Measurements from ENCODE around the gene HADHA.

HADHA gene

GRCh38 chr2:26230806-26231205, 13.6 kb downstream of the HADHA start:
- H3K27ac Mint-ChIP-seq: no peak overlapping the region
- no peak for DNase-seq
- CTCF ChIA-PET: no interaction called here

GRCh38 chr2:26229595-26229994, 14.8 kb downstream of the HADHA start:
- H3K27me3 Mint-ChIP-seq: no peaks in the 10 kb centered on the region
- H3K4me1 Mint-ChIP-seq: no peaks in the 10 kb centered on the region
- peaks cover 2% of the 10 kb centered on the region for H3K9me3 Mint-ChIP-seq
- CTCF ChIA-PET: no interaction called here
- H3K36me3 Mint-ChIP-seq: peaks cover 63% of the 10 kb centered on the region
- no peak overlapping the region for H3K4me3 Mint-ChIP-seq
- DNase-seq: no peak
- no peak overlapping the region for H3K27ac Mint-ChIP-seq

More at GRCh38 chr2:26230806-26231205, 13.6 kb downstream of the HADHA start:
- Mint-ChIP-seq H3K27me3 (no peaks in the 10 kb centered on the region), H3K9me3 (peaks cover 2% of the 10 kb centered on the region), H3K36me3 (peaks cover 64% of the 10 kb centered on the region), H3K4me1 (no peaks in the 10 kb centered on the region), H3K4me3 (no peak overlapping the region)

- DNase-seq: no peak
- no peak overlapping the region for H3K4me3 Mint-ChIP-seq
- no peak overlapping the region for H3K27ac Mint-ChIP-seq
- CTCF ChIA-PET: no interaction called here
- H3K27me3 Mint-ChIP-seq: no peaks in the 10 kb centered on the region
- H3K36me3 Mint-ChIP-seq: peaks cover 47% of the 10 kb centered on the region
- H3K9me3 Mint-ChIP-seq: peaks cover 2% of the 10 kb centered on the region
- no peaks in the 10 kb centered on the region for H3K4me1 Mint-ChIP-seq
Observed at GRCh38 chr2:26224095-26224494, 20.3 kb downstream of the HADHA start.

GRCh38 chr2:26223018-26223417, 21.4 kb downstream of the HADHA start:
- no peak for DNase-seq
- CTCF ChIA-PET: interaction anchor here (0.6 kb wide), 1 partner anchor 199 kb away, joined by 3 read pairs; no protein-coding TSS in a partner anchor
- Mint-ChIP-seq H3K4me1 (no peaks in the 10 kb centered on the region), H3K36me3 (peaks cover 43% of the 10 kb centered on the region), H3K27ac (no peak overlapping the region), H3K9me3 (peaks cover 2% of the 10 kb centered on the region), H3K27me3 (no peaks in the 10 kb centered on the region), H3K4me3 (no peak overlapping the region)

GRCh38 chr2:26217720-26218119, 26.7 kb downstream of the HADHA start:
- H3K4me1 Mint-ChIP-seq: no peaks in the 10 kb centered on the region
- no peak overlapping the region for H3K27ac Mint-ChIP-seq
- H3K4me3 Mint-ChIP-seq: no peak overlapping the region
- peaks cover 53% of the 10 kb centered on the region for H3K36me3 Mint-ChIP-seq
- no peak for DNase-seq
- CTCF ChIA-PET: interaction anchor here (0.6 kb wide), 1 partner anchor 192 kb away, joined by 3 read pairs; no protein-coding TSS in a partner anchor
- no peaks in the 10 kb centered on the region for H3K27me3 Mint-ChIP-seq
- H3K9me3 Mint-ChIP-seq: no peaks in the 10 kb centered on the region

- CTCF ChIA-PET: interaction anchor here (0.7 kb wide), 1 partner anchor 650 kb away, joined by 3 read pairs; no protein-coding TSS in a partner anchor
- H3K27me3 Mint-ChIP-seq: no peaks in the 10 kb centered on the region
- peaks cover 59% of the 10 kb centered on the region for H3K36me3 Mint-ChIP-seq
- no peaks in the 10 kb centered on the region for H3K9me3 Mint-ChIP-seq
- DNase-seq: no peak
- H3K4me3 Mint-ChIP-seq: no peak overlapping the region
- H3K4me1 Mint-ChIP-seq: no peaks in the 10 kb centered on the region
- H3K27ac Mint-ChIP-seq: no peak overlapping the region
Observed at GRCh38 chr2:26216587-26216986, 27.8 kb downstream of the HADHA start.

- no peaks in the 10 kb centered on the region for H3K9me3 Mint-ChIP-seq
- H3K4me1 Mint-ChIP-seq: no peaks in the 10 kb centered on the region
- no peak overlapping the region for H3K4me3 Mint-ChIP-seq
- CTCF ChIA-PET: no interaction called here
- peaks cover 61% of the 10 kb centered on the region for H3K36me3 Mint-ChIP-seq
- H3K27me3 Mint-ChIP-seq: no peaks in the 10 kb centered on the region
- DNase-seq: no peak
- H3K27ac Mint-ChIP-seq: no peak overlapping the region
Observed at GRCh38 chr2:26215833-26216232, 28.6 kb downstream of the HADHA start.

GRCh38 chr2:26214759-26215158, 29.7 kb downstream of the HADHA start:
- CTCF ChIA-PET: no interaction called here
- Mint-ChIP-seq H3K4me3 (no peak overlapping the region), H3K27ac (no peak overlapping the region), H3K27me3 (no peaks in the 10 kb centered on the region), H3K4me1 (no peaks in the 10 kb centered on the region), H3K9me3 (no peaks in the 10 kb centered on the region), H3K36me3 (peaks cover 58% of the 10 kb centered on the region)
- no peak for DNase-seq

GRCh38 chr2:26212011-26212410, 32.4 kb downstream of the HADHA start:
- CTCF ChIA-PET: interaction anchor here (1.3 kb wide), 1 partner anchor 220 kb away, joined by 3 read pairs; no protein-coding TSS in a partner anchor
- Mint-ChIP-seq H3K27me3 (no peaks in the 10 kb centered on the region), H3K9me3 (no peaks in the 10 kb centered on the region), H3K36me3 (peaks cover 45% of the 10 kb centered on the region), H3K4me1 (no peaks in the 10 kb centered on the region), H3K4me3 (no peak overlapping the region), H3K27ac (no peak overlapping the region)
- DNase-seq: no peak

- Mint-ChIP-seq H3K27ac (no peak overlapping the region), H3K36me3 (peaks cover 35% of the 10 kb centered on the region), H3K4me3 (no peak overlapping the region), H3K27me3 (no peaks in the 10 kb centered on the region), H3K4me1 (no peaks in the 10 kb centered on the region), H3K9me3 (no peaks in the 10 kb centered on the region)
- CTCF ChIA-PET: no interaction called here
- no peak for DNase-seq
Observed at GRCh38 chr2:26203906-26204305, 40.5 kb downstream of the HADHA start.

GRCh38 chr2:26202981-26203490, 41.4 kb downstream of the HADHA start:
- CTCF ChIA-PET: no interaction called here
- Mint-ChIP-seq H3K27me3 (no peaks in the 10 kb centered on the region), H3K4me1 (no peaks in the 10 kb centered on the region), H3K36me3 (peaks cover 40% of the 10 kb centered on the region), H3K4me3 (no peak overlapping the region), H3K9me3 (no peaks in the 10 kb centered on the region), H3K27ac (no peak overlapping the region)
- DNase-seq: no peak

- Mint-ChIP-seq H3K27ac (no peak overlapping the region), H3K27me3 (no peaks in the 10 kb centered on the region), H3K36me3 (peaks cover 62% of the 10 kb centered on the region), H3K4me1 (no peaks in the 10 kb centered on the region), H3K4me3 (no peak overlapping the region), H3K9me3 (no peaks in the 10 kb centered on the region)
- CTCF ChIA-PET: interaction anchor here (0.6 kb wide), 1 partner anchor 67 kb away, joined by 4 read pairs; no protein-coding TSS in a partner anchor
- no peak for DNase-seq
Observed at GRCh38 chr2:26197516-26197915, 46.9 kb downstream of the HADHA start.

GRCh38 chr2:26196683-26197418, 47.6 kb downstream of the HADHA start:
- Mint-ChIP-seq H3K9me3 (no peaks in the 10 kb centered on the region), H3K36me3 (peaks cover 58% of the 10 kb centered on the region), H3K27ac (no peak overlapping the region), H3K27me3 (no peaks in the 10 kb centered on the region), H3K4me1 (no peaks in the 10 kb centered on the region), H3K4me3 (no peak overlapping the region)
- no peak for DNase-seq
- CTCF ChIA-PET: no interaction called here

GRCh38 chr2:26195040-26195984, 49.1 kb downstream of the HADHA start:
- H3K4me1 Mint-ChIP-seq: no peaks in the 10 kb centered on the region
- H3K4me3 Mint-ChIP-seq: no peak overlapping the region
- no peaks in the 10 kb centered on the region for H3K9me3 Mint-ChIP-seq
- H3K36me3 Mint-ChIP-seq: peaks cover 52% of the 10 kb centered on the region
- DNase-seq: no peak
- CTCF ChIA-PET: interaction anchor here (1.5 kb wide), 1 partner anchor 11 kb away, joined by 3 read pairs; no protein-coding TSS in a partner anchor
- no peak overlapping the region for H3K27ac Mint-ChIP-seq
- no peaks in the 10 kb centered on the region for H3K27me3 Mint-ChIP-seq
